GM21723 (cell line): ENCODE results near the gene MBOAT7.

Experiments used
- ATAC-seq: cut with Tn5 transposase; IDR thresholded peaks from one replicate; pipeline ENCODE4 v1.9.1; 2021; ENCODE audit warnings: mild to moderate bottlenecking, moderate library complexity; ENCODE audit not compliant: unreplicated experiment

The MBOAT7 gene

GRCh38 chr19:54164369-54165068 is 24.9 kb downstream of the MBOAT7 start:
- ATAC-seq: no peak

DNA sequence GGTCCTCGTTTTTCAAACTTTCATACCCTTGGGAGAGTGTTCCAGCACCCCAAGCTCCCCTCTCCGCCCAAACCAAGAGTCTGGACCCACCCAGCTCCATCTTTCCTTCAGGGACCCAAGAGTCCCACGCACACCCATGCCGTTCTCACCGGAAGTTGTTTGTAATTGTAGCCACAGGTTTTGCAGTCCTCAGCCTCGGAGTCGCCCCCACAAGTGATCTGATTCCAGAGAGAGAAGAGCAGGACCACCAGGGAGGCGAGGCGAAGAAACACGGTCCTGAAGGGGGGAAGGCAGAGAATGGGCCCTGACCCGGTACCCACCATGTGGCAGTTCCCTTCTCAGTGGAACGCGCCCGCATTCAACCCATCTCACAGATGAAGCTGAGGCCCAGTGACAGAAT is 26.5 kb downstream of the MBOAT7 start:
- ATAC-seq: no peak

DNA sequence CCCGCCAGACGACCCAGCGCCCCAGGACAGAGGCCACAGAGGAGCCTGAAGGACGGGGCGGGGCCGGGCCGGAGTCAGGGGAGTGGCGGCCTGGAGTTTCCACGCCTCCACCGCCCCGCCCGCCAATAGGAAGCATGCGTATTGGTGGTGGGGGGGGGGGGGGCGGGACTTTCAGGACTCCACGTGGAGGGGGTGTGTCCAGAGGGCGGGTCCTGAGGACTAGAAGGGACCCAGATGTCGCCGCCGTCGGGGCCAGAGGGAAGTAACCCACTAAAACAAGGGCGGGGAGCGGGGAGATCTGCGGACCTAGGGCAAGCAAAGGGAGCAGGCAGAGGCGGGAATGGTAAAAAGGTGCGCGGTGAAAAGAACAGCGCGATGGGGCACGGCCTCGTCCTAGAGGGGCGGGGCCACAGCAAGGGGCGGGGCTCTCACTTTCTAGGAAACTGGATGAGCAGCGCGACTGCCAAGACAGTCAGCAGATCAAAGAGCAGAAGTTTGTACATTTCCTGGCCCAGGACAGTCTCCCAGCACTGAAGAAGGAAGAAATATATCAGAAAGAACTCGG is 27.1 kb downstream of the MBOAT7 start:
- ATAC-seq: no peak

- no peak for ATAC-seq
Observed at GRCh38 chr19:54160854-54161253, 28.5 kb downstream of the MBOAT7 start.

DNA sequence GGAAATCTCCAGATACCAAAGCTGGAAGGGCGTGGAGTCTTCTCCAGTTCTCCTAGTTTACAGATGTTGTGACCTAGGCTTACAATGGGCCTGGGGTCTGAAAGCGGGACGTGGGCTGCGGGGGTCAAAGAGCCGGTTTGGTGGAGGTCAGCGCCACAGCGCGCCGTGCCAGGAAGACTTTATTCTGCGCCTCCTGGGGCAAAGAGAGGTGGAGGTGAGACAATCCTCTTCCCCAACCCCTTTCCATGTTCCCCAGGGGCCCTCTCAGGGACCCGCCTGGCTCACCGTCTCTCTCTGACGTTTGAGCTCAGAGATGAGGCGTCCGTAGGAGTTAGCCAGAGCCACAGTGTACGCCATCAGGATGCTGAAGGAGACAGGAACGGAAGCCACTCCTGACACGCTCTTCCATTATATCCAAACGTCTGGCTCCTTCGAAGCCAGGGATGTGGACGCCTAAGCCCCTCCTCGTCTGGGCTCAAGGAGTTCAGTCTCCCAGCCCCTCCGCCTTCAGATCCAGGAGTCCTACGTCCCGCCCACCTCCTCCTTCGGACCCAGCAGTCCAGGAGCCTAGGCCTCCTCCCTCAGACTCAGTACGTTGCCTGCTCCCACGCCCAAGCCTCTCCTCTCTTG is 29.1 kb downstream of the MBOAT7 start:
- peak; percentile 3 for ATAC-seq

GRCh38 chr19:54159352-54160181 is 29.8 kb downstream of the MBOAT7 start, which contains the start of gene LENG1:
LENG1 (minus strand) TSS chr19:54159721; CDS start chr19:54159695, 26 bp downstream.
- ATAC-seq: peak; percentile 83

- no peak for ATAC-seq
Observed at GRCh38 chr19:54158812-54159351, 30.5 kb downstream of the MBOAT7 start.

GRCh38 chr19:54156953-54157352 is 32.4 kb downstream of the MBOAT7 start:
- no peak for ATAC-seq

- no peak for ATAC-seq
Observed at GRCh38 chr19:54156490-54156889, 32.9 kb downstream of the MBOAT7 start.

GRCh38 chr19:54155694-54156093 is 33.7 kb downstream of the MBOAT7 start:
- ATAC-seq: no peak

GRCh38 chr19:54154603-54155345 is 34.6 kb downstream of the MBOAT7 start:
- no peak for ATAC-seq

DNA sequence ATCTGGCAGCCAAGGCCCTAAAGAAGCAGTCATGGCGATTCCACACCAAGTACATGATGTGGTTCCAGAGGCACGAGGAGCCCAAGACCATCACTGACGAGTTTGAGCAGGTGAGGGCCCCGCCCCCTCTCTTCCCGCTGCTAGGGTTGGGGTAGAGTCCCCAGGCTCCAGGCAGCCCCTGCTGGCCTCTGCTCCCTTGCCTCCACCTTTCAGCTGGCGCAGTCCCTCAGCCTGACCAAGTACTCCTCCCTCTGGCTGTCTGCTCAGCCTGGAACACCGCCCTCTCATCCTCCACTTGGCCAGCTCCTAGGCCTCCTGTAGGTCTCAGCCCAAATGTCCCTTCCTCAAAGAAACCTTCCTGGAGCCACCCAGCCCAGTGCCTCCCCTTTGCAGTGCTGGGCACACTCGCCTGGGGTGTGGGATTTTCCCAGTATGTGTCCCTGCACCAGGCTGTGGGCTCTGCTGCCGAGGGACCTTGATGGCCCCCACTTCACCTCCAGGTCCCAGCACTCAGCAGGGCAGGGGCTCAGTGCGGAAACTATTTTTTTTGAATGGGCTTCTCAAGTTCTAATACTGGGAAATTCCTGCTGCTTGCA is 35.6 kb downstream of the MBOAT7 start:
- ATAC-seq: no peak

GRCh38 chr19:54152878-54153524 is 36.4 kb downstream of the MBOAT7 start:
- no peak for ATAC-seq

DNA sequence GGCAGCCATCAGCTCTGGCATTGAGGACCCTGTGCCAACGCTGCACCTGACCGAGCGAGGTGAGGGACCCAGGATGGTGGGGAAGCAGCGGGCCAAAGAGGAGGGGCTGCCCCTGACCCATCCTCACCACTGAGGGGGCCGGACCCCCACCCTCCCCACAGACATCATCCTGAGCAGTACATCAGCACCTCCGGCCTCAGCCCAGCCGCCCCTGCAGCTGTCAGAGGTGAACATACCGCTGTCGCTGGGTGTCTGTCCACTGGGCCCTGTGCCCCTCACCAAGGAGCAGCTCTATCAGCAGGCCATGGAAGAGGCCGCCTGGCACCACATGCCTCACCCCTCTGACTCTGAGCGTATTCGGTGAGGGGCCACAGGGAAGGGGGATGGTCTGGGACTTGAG is 37.1 kb downstream of the MBOAT7 start:
- no peak for ATAC-seq

- no peak for ATAC-seq
Observed at GRCh38 chr19:54151362-54152035, 37.9 kb downstream of the MBOAT7 start.

DNA sequence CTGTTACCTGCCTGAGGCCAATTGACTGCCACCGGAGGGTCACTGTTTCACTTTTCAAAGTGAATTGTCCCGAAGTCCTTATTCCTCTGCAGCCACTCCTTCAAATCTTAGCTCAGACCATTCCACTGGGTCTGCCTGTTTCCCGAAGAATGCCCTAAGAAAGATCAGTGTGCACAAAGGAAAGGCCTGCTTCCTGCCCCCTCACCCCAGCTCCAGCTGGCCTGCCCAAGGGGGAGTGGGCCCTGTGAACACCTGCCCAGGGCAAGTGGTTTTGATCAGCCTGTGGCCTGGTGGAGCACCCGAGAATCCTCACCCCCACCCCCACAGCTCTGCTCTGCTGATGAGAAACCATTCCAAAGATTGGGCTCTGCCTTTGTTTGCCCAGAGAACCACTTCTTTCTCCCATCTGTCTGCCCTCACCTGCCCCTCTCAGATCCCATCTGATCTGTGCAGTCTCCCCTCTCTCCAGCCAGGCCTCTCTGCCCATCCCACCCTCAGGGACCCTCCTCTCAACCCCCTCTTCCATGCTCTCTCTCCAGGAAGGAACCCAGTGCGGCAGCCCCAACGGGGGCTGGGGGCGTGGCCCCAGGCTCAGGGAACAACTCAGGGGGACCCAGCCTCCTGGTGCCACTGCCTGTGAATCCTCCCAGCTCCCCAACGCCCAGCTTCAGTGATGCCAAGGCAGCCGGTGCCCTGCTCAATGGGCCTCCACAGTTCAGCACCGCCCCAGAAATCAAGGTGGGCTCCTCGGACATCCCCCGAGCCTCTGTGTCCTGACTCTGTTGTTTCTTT is 40.2 kb downstream of the MBOAT7 start:
- ATAC-seq: no peak

DNA sequence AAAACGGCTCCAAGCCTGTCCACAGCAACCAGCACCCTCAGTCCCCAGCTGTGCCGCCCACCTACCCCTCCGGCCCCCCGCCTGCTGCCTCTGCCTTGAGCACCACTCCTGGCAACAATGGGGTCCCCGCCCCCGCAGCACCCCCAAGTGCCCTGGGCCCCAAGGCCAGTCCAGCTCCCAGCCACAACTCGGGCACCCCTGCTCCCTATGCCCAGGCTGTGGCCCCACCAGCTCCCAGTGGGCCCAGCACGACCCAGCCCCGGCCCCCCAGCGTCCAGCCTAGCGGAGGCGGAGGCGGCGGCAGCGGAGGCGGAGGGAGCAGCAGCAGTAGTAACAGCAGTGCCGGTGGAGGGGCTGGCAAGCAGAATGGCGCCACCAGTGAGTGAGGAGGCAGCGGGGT is 41.2 kb downstream of the MBOAT7 start:
- ATAC-seq: no peak

- no peak for ATAC-seq
Observed at GRCh38 chr19:54147676-54148075, 41.7 kb downstream of the MBOAT7 start.
